Stomach (tissue), 4 donors: ENCODE measurements around the gene RING1.

ENCODE experiments used
- CTCF ChIP-seq, 7 experiments: fragments of 450-650 bp in 4 of 7; fragments of 200-600 bp in 3 of 7; sonication (generic) in 3 of 7; IDR thresholded peaks; one replicate each; pipeline ENCODE4 v1.5.1; 2016 to 2019; ENCODE audit warnings: antibody characterized with exemption in 7 of 7, control low read depth in 2 of 7, mild to moderate bottlenecking in 1 of 7
- EP300 ChIP-seq: sonication (generic); formaldehyde crosslinking; IDR thresholded peaks from one replicate; pipeline ENCODE4 v1.6.1; 2017; ENCODE audit warnings: antibody characterized with exemption

- TF ChIP-seq CTCF (IDR thresholded peaks at IDR 0.05) (no peak), EP300 (no peak)
Observed at GRCh38 chr6:33241968-33242367, 33.7 kb downstream of the RING1 start.
